ENCODE measurements around the gene PGS1.
A peak's percentile ranks its signal among the peaks of the same experiment; 100 is the strongest.

The PGS1 gene

GRCh38 chr17:78377858-78378224 lies 608 bp upstream of the PGS1 start:
- no peak for TF ChIP-seq ZBTB7A (IDR thresholded peaks at IDR 0.05; ENCODE audit: low read depth)
- TF ChIP-seq CREB1 (IDR thresholded peaks at IDR 0.05; ENCODE audit: low read depth): no peak
- TF ChIP-seq CEBPB (IDR thresholded peaks at IDR 0.05): no peak

GRCh38 chr17:78379131-78379491 lies 662 bp downstream of the PGS1 start:
- no peak for TF ChIP-seq CREB1 (IDR thresholded peaks at IDR 0.05; ENCODE audit: low read depth)
- no peak for TF ChIP-seq RAD21 (IDR thresholded peaks at IDR 0.05; ENCODE audit: low read depth)
- no peak for TF ChIP-seq TCF12 (IDR thresholded peaks at IDR 0.05; ENCODE audit: low read depth)
- TF ChIP-seq MAX (IDR thresholded peaks at IDR 0.05): no peak
- TF ChIP-seq YY1 (IDR thresholded peaks at IDR 0.05; ENCODE audit: low read depth): no peak

GRCh38 chr17:78380370-78380769 lies 1.9 kb downstream of the PGS1 start:
- no peak for TF ChIP-seq CEBPB (IDR thresholded peaks at IDR 0.05)
- no peak for TF ChIP-seq FOXM1 (IDR thresholded peaks at IDR 0.05; ENCODE audit: borderline replicate concordance, low read depth)
- no peak for TF ChIP-seq EP300 (IDR thresholded peaks at IDR 0.05; ENCODE audit: borderline replicate concordance)
- TF ChIP-seq MAX (IDR thresholded peaks at IDR 0.05): no peak
- TF ChIP-seq REST (IDR thresholded peaks at IDR 0.05; ENCODE audit: low read depth): no peak
- no peak for TF ChIP-seq CREB1 (IDR thresholded peaks at IDR 0.05; ENCODE audit: low read depth)
- no peak for TF ChIP-seq TEAD4 (IDR thresholded peaks at IDR 0.05)

GRCh38 chr17:78381601-78382232 lies 3.3 kb downstream of the PGS1 start:
- TF ChIP-seq REST (IDR thresholded peaks at IDR 0.05; ENCODE audit: low read depth): peak; percentile 62
- no peak for TF ChIP-seq NFIC (IDR thresholded peaks at IDR 0.05)

- no peak for TF ChIP-seq USF1 (IDR thresholded peaks at IDR 0.05)
- TF ChIP-seq TAF1 (IDR thresholded peaks at IDR 0.05; ENCODE audit: low read depth): no peak
- no peak for TF ChIP-seq TEAD4 (IDR thresholded peaks at IDR 0.05)
- no peak for TF ChIP-seq EP300 (IDR thresholded peaks at IDR 0.05; ENCODE audit: borderline replicate concordance)
- no peak for TF ChIP-seq ZBTB7A (IDR thresholded peaks at IDR 0.05; ENCODE audit: low read depth)
- TF ChIP-seq NFIC (IDR thresholded peaks at IDR 0.05): no peak
Observed at GRCh38 chr17:78383725-78384471, 5.4 kb downstream of the PGS1 start.

- TF ChIP-seq NFIC (IDR thresholded peaks at IDR 0.05) (no peak), TCF12 (IDR thresholded peaks at IDR 0.05; ENCODE audit: low read depth) (no peak), TEAD4 (IDR thresholded peaks at IDR 0.05) (no peak), MAX (IDR thresholded peaks at IDR 0.05) (no peak), ZBTB7A (IDR thresholded peaks at IDR 0.05; ENCODE audit: low read depth) (no peak), CREB1 (IDR thresholded peaks at IDR 0.05; ENCODE audit: low read depth) (no peak), FOXM1 (IDR thresholded peaks at IDR 0.05; ENCODE audit: borderline replicate concordance, low read depth) (no peak), CEBPB (IDR thresholded peaks at IDR 0.05) (no peak), REST (IDR thresholded peaks at IDR 0.05; ENCODE audit: low read depth) (no peak), USF1 (IDR thresholded peaks at IDR 0.05) (no peak)
Observed at GRCh38 chr17:78384479-78385175, 6.2 kb downstream of the PGS1 start.
